GM21367 (cell line): ENCODE data around the gene GPR137B.
"Not testable (repeated sequence)": the region's sequence is repeated elsewhere in the genome, so short reads cannot be mapped to it uniquely, and the experiment has no call there.

Experiments used
- ATAC-seq: cut with Tn5 transposase; IDR thresholded peaks from one replicate; pipeline ENCODE4 v1.9.1; 2021; ENCODE audit not compliant: unreplicated experiment

The GPR137B gene

GRCh38 chr1:236186471-236186870, 44.1 kb downstream of the GPR137B start:
- not testable (repeated sequence) for ATAC-seq

GRCh38 chr1:236188084-236188483, 45.7 kb downstream of the GPR137B start:
- not testable (repeated sequence) for ATAC-seq

GRCh38 chr1:236193184-236193583, 50.8 kb downstream of the GPR137B start:
- ATAC-seq, result no peak

- ATAC-seq, result no peak
Observed at GRCh38 chr1:236200925-236201324, 58.6 kb downstream of the GPR137B start.

- ATAC-seq, result no peak
Observed at GRCh38 chr1:236201786-236202185, 59.4 kb downstream of the GPR137B start.

GRCh38 chr1:236204039-236204438, 61.7 kb downstream of the GPR137B start:
- no peak for ATAC-seq

GRCh38 chr1:236204656-236205055, 62.3 kb downstream of the GPR137B start:
- no peak for ATAC-seq

GRCh38 chr1:236206548-236206947, 64.2 kb downstream of the GPR137B start:
- ATAC-seq, result no peak

- ATAC-seq, result no peak
Observed at GRCh38 chr1:236207121-236207520, 64.8 kb downstream of the GPR137B start.

GRCh38 chr1:236207569-236207968, 65.2 kb downstream of the GPR137B start:
- no peak for ATAC-seq

GRCh38 chr1:236209185-236209584, 66.8 kb downstream of the GPR137B start:
- ATAC-seq, result no peak

- no peak for ATAC-seq
Observed at GRCh38 chr1:236209713-236210112, 67.4 kb downstream of the GPR137B start.

- ATAC-seq, result no peak
Observed at GRCh38 chr1:236211815-236212214, 69.5 kb downstream of the GPR137B start.

GRCh38 chr1:236213534-236213933, 71.2 kb downstream of the GPR137B start:
- ATAC-seq, result no peak

- no peak for ATAC-seq
Observed at GRCh38 chr1:236214761-236215160, 72.4 kb downstream of the GPR137B start.

- no peak for ATAC-seq
Observed at GRCh38 chr1:236220473-236220872, 78.1 kb downstream of the GPR137B start.

GRCh38 chr1:236222632-236223031, 80.3 kb downstream of the GPR137B start:
- no peak for ATAC-seq

GRCh38 chr1:236228411-236228810, 86.1 kb downstream of the GPR137B start:
- no peak for ATAC-seq

- ATAC-seq, result no peak
Observed at GRCh38 chr1:236235116-236235515, 92.8 kb downstream of the GPR137B start.

- ATAC-seq, result no peak
Observed at GRCh38 chr1:236239092-236239585, 96.8 kb downstream of the GPR137B start.

- no peak for ATAC-seq
Observed at GRCh38 chr1:236240675-236241074, 98.3 kb downstream of the GPR137B start.

GRCh38 chr1:236242568-236242967, 100.2 kb downstream of the GPR137B start:
- no peak for ATAC-seq

GRCh38 chr1:236247286-236247685, 104.9 kb downstream of the GPR137B start:
- ATAC-seq, result no peak

- ATAC-seq, result no peak
Observed at GRCh38 chr1:236251587-236251986, 109.2 kb downstream of the GPR137B start.
